Measurements from ENCODE around the gene GUCA1A. TPM values are rescaled to one million over a fixed set of nuclear protein-coding genes. Genes with fewer than 3 reads are reported as not detected.

The GUCA1A gene
- total and polyA plus RNA-seq, 4 donors = 0.02 to 0.04 TPM; not detected in 2

GRCh38 chr6:42156638-42157037 lies 16.5 kb upstream of the GUCA1A start:
- WGBS, 2 donors = 78 to 81% methylated on average over 3 of the region's 3 CpGs
- no peak for TF ChIP-seq CTCF (IDR thresholded peaks at IDR 0.05; ENCODE audit: control extremely low read depth, extremely low read depth)
- DNase-seq = no peak
- Histone ChIP-seq H3K27me3 (ENCODE audit: control insufficient read depth in 3 of 3, insufficient read depth in 3 of 3, low read length in 2 of 3) (no peaks in the 10 kb centered on the region), H3K9ac (ENCODE audit: insufficient read depth in 1 of 2, low read length in 2 of 2) (no peak overlapping the region), H3K4me3 (no peak overlapping the region), H3K9me3 (ENCODE audit: control insufficient read depth in 4 of 4, insufficient read depth in 3 of 4, low read length in 3 of 4) (peaks cover 0 to 1% (median 0%) of the 10 kb centered on the region in 4 donors), H3K4me1 (ENCODE audit: control insufficient read depth in 5 of 5, insufficient read depth in 5 of 5, low read length in 5 of 5) (no peaks in the 10 kb centered on the region), H3K36me3 (ENCODE audit: control insufficient read depth in 4 of 4, insufficient read depth in 4 of 4, low read length in 4 of 4) (no peaks in the 10 kb centered on the region), H3K27ac (ENCODE audit: low read depth in 1 of 2, low read length in 1 of 2) (no peak overlapping the region)
- ATAC-seq (ENCODE audit: insufficient read depth, low FRiP score) = no peak

- no peak overlapping the region for H3K9ac ChIP-seq (ENCODE audit: insufficient read depth in 1 of 2, low read length in 2 of 2)
- no peak overlapping the region for H3K27ac ChIP-seq (ENCODE audit: low read depth in 1 of 2, low read length in 1 of 2)
- H3K36me3 ChIP-seq (ENCODE audit: control insufficient read depth in 4 of 4, insufficient read depth in 4 of 4, low read length in 4 of 4) = no peaks in the 10 kb centered on the region
- ATAC-seq (ENCODE audit: insufficient read depth, low FRiP score) (no peak), DNase-seq (no peak)
- no peak overlapping the region for H3K4me3 ChIP-seq
- H3K9me3 ChIP-seq (ENCODE audit: control insufficient read depth in 4 of 4, insufficient read depth in 3 of 4, low read length in 3 of 4) = peaks cover 0 to 1% (median 0%) of the 10 kb centered on the region in 4 donors
- H3K4me1 ChIP-seq (ENCODE audit: control insufficient read depth in 5 of 5, insufficient read depth in 5 of 5, low read length in 5 of 5) = no peaks in the 10 kb centered on the region
- no peaks in the 10 kb centered on the region for H3K27me3 ChIP-seq (ENCODE audit: control insufficient read depth in 3 of 3, insufficient read depth in 3 of 3, low read length in 2 of 3)
- no peak for TF ChIP-seq CTCF (IDR thresholded peaks at IDR 0.05; ENCODE audit: control extremely low read depth, extremely low read depth)
- 76 to 90% methylated on average over 2 of the region's 2 CpGs for WGBS, 2 donors
Observed at GRCh38 chr6:42158011-42158410, 15.2 kb upstream of the GUCA1A start.

GRCh38 chr6:42158631-42159030 lies 14.5 kb upstream of the GUCA1A start:
- WGBS, 2 donors = 81 to 88% methylated on average over 2 of the region's 2 CpGs

More at GRCh38 chr6:42158631-42159030, 14.5 kb upstream of the GUCA1A start:
- no peak overlapping the region for H3K4me3 ChIP-seq
- H3K36me3 ChIP-seq (ENCODE audit: control insufficient read depth in 4 of 4, insufficient read depth in 4 of 4, low read length in 4 of 4) = no peaks in the 10 kb centered on the region
- H3K4me1 ChIP-seq (ENCODE audit: control insufficient read depth in 5 of 5, insufficient read depth in 5 of 5, low read length in 5 of 5) = no peaks in the 10 kb centered on the region
- ATAC-seq (ENCODE audit: insufficient read depth, low FRiP score) = no peak
- H3K27me3 ChIP-seq (ENCODE audit: control insufficient read depth in 3 of 3, insufficient read depth in 3 of 3, low read length in 2 of 3) = no peaks in the 10 kb centered on the region
- no peak overlapping the region for H3K27ac ChIP-seq (ENCODE audit: low read depth in 1 of 2, low read length in 1 of 2)
- no peak for DNase-seq
- H3K9ac ChIP-seq (ENCODE audit: insufficient read depth in 1 of 2, low read length in 2 of 2) = no peak overlapping the region
- no peak for TF ChIP-seq CTCF (IDR thresholded peaks at IDR 0.05; ENCODE audit: control extremely low read depth, extremely low read depth)
- H3K9me3 ChIP-seq (ENCODE audit: control insufficient read depth in 4 of 4, insufficient read depth in 3 of 4, low read length in 3 of 4) = peaks cover 0 to 1% (median 0%) of the 10 kb centered on the region in 4 donors

Data from lung (tissue), 12 donors.